Measurements from ENCODE around the gene TERB1.

TERB1 gene

DNA sequence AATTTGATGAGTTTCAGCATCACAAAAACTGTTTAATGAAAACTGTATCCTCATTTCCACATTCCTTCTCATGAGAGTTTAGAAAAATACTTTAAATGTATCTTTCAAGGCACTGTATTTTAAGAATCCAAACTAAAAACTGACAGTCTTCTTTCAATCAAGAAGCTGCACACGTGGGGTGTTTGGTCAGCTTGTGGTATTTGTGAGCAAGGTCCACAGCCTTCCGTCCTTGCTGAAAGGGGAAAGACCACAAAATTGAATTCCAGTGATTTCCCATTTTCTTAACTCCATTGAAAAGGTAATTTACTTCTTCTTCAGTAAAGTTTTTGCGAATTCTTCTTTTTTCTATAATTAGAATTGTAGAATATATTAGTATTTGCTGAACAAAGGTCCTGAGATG lies 46.6 kb downstream of the TERB1 start:
- no peak overlapping the region for H3K27ac ChIP-seq
- TF ChIP-seq CTCF (conservative IDR thresholded peaks at IDR 0.05) = no peak
- no peak for TF ChIP-seq ZFX (IDR thresholded peaks at IDR 0.05)

DNA sequence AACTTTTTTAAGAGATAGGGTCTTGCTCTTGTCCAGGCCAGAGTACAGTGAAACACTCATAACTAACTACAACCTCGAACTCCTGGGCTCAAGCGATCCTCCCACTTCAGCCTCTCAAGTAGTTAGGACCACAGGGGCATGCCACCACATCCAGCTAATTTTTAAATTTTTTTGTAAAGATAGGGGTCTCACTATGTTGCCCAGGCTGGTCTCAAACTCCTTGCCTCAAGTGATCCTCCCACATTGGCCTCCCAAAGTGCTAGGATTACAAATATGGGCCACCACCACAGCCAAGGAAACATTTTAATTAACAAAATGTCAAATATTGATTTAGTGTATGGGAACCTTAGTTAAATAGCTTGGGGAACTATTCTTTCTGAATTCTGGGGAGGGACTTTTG lies 47.2 kb downstream of the TERB1 start:
- TF ChIP-seq ZFX (IDR thresholded peaks at IDR 0.05) = no peak
- TF ChIP-seq CTCF (conservative IDR thresholded peaks at IDR 0.05) = no peak
- no peak overlapping the region for H3K27ac ChIP-seq

DNA sequence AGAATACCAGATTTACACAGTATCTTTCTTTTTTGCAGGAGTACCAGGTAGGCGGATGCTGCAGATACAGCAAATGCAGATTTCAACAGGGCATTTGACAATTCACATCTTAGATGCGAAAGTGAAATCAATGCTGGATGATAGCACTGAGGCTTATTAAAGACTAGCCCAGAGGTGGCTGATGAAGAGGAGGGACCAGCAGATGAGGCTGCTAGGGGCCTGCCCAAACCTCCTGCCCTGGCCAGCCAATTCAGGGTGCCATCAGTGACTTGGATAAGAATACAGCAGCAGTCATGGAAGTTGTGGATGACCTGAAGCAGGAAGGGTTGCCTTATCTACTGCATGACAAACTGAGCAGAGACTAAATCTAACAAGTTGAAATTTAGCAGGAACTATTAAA lies 48.4 kb downstream of the TERB1 start:
- TF ChIP-seq CTCF (conservative IDR thresholded peaks at IDR 0.05) = no peak
- no peak for TF ChIP-seq ZFX (IDR thresholded peaks at IDR 0.05)
- H3K27ac ChIP-seq = no peak overlapping the region

- H3K27ac ChIP-seq = peak overlapping the region; percentile 96; the same call in 1 of the 2 replicates
- TF ChIP-seq ZFX (IDR thresholded peaks at IDR 0.05) = no peak
- no peak for TF ChIP-seq CTCF (conservative IDR thresholded peaks at IDR 0.05)
These were observed 49.0 kb downstream of the TERB1 start for GRCh38 chr16:66752379-66752778.

DNA sequence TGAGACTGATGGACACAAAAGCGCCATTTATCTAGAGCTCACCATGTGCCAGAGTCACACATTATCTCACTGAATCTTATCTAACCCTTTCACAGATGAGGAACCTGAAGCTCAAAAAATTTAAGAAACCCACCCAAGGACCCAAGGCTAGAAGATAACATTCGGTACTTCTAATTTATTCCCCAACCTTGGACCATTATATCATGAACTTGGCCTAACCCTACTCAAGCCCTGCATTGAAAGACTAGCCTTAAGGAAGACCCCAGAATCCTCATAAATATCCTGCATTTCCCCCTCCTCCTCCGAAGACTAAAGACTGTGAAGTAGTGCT lies 49.4 kb downstream of the TERB1 start:
- H3K27ac ChIP-seq = peak overlapping the region; percentile 96
- TF ChIP-seq CTCF (conservative IDR thresholded peaks at IDR 0.05) (peak; percentile 77), ZFX (IDR thresholded peaks at IDR 0.05) (no peak)

DNA sequence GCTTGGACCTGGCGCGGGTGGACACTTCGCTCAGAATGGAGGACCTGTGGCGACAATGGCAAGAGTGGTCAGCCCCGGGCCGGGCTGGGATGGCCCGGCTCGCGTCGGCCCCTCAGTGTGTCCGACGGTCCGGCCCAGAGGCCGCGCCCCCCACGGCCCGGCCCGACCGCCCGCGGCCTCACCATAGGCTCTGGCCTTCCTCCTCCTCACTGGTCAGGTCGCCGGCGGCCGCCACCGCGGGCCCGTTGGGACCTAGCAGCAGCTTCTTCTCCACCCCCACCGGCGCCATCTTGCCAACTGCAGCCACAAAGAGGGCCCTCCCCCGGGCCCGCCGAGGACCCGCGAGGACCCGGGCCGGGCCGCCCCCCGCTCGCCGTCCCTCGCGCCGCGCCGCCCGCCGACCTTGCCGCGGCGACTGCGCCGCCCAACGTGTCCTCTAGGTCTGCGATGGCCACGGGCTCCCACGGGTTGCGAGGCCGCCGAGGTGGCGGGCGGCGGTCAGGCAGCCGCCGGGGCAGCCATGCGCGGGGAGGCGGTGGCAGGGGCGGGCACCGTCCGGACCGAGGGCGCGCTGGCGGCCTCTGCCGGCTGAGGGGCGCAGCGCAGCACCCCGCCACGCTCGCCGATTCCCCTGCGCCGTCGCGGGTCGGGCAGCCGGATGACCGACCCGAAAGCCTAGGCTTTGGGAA lies 49.9 kb downstream of the TERB1 start, which contains the start of gene DYNC1LI2:
TSS of gene DYNC1LI2 (minus strand) at position 307 of the 689 bp plus-strand sequence. CDS start at position 289, 18 bp downstream.
- TF ChIP-seq CTCF (conservative IDR thresholded peaks at IDR 0.05) (peak; percentile 98), ZFX (IDR thresholded peaks at IDR 0.05) (peak; percentile 68)
- H3K27ac ChIP-seq = peak within 1 kb of the TSS; percentile 96

- TF ChIP-seq CTCF (conservative IDR thresholded peaks at IDR 0.05) = no peak
- no peak for TF ChIP-seq ZFX (IDR thresholded peaks at IDR 0.05)
- H3K27ac ChIP-seq = peak overlapping the region; percentile 96
These were observed 50.4 kb downstream of the TERB1 start for GRCh38 chr16:66751053-66751302.
